Activated T-cell treated with anti-CD3 and anti-CD28 coated beads for 24 hours (primary cell): ENCODE results near the gene SBNO2.

Experiments
- DNase-seq: peaks from one replicate; pipeline ENCODE4 v3.0.0-alpha.2; 2020; ENCODE audit warnings: low read depth

Gene SBNO2

GRCh38 chr19:1168572-1169410, 5.3 kb downstream of the SBNO2 start:
- no peak for DNase-seq

- no peak for DNase-seq
Measured at GRCh38 chr19:1167687-1168571, 6.1 kb downstream of the SBNO2 start.

- DNase-seq = no peak
Measured at GRCh38 chr19:1166872-1167573, 7.0 kb downstream of the SBNO2 start.

GRCh38 chr19:1164684-1165531, 9.2 kb downstream of the SBNO2 start:
- DNase-seq = no peak

- no peak for DNase-seq
Measured at GRCh38 chr19:1163934-1164683, 10.0 kb downstream of the SBNO2 start.

- no peak for DNase-seq
Measured at GRCh38 chr19:1163283-1163933, 10.7 kb downstream of the SBNO2 start.

- no peak for DNase-seq
Measured at GRCh38 chr19:1162404-1163282, 11.4 kb downstream of the SBNO2 start.

GRCh38 chr19:1161716-1162115, 12.4 kb downstream of the SBNO2 start:
- DNase-seq = no peak

- no peak for DNase-seq
Measured at GRCh38 chr19:1159864-1160595, 14.0 kb downstream of the SBNO2 start.

- no peak for DNase-seq
Measured at GRCh38 chr19:1158885-1159448, 15.1 kb downstream of the SBNO2 start.

GRCh38 chr19:1157931-1158884, 15.9 kb downstream of the SBNO2 start:
- no peak for DNase-seq

GRCh38 chr19:1156830-1157615, 17.0 kb downstream of the SBNO2 start:
- no peak for DNase-seq

- DNase-seq = no peak
Measured at GRCh38 chr19:1156305-1156801, 17.7 kb downstream of the SBNO2 start.

- no peak for DNase-seq
Measured at GRCh38 chr19:1155352-1156304, 18.4 kb downstream of the SBNO2 start.
